ENCODE data around the gene CAMK2G.

CAMK2G gene

GRCh38 chr10:73914036-73914435 is 39.7 kb upstream of the CAMK2G start:
- H2AFZ ChIP-seq (ENCODE audit: low read length), result no peak overlapping the region
- no peak overlapping the region for H3K4ac ChIP-seq (ENCODE audit: low read length)
- no peak overlapping the region for H2BK12ac ChIP-seq (ENCODE audit: low read length)
- no peak overlapping the region for H2BK120ac ChIP-seq (ENCODE audit: low read depth, low read length)
- H3K36me3 ChIP-seq (replicated peaks in 1 of 2; ENCODE audit: control insufficient read depth in 2 of 2, insufficient read depth in 2 of 2, low read length in 2 of 2), result peaks cover 0 to 3% of the 10 kb centered on the region in 2 donors
- H3K14ac ChIP-seq (ENCODE audit: low read length), result no peak overlapping the region
- no peak overlapping the region for H3K4me2 ChIP-seq (ENCODE audit: insufficient read depth, low read length, poor library complexity, severe bottlenecking)
- no peak overlapping the region for H4K91ac ChIP-seq (ENCODE audit: low read depth, low read length, poor library complexity)
- no peak overlapping the region for H3K4me3 ChIP-seq (ENCODE audit: low read length in 2 of 2)
- H3K23ac ChIP-seq (ENCODE audit: low read depth, low read length, poor library complexity), result no peak overlapping the region
- no peak overlapping the region for H4K8ac ChIP-seq (ENCODE audit: low read depth, low read length)
- peaks cover 0 to 54% (median 10%) of the 10 kb centered on the region in 3 experiments for H3K27me3 ChIP-seq (ENCODE audit: control insufficient read depth in 3 of 3, insufficient read depth in 3 of 3, low read depth in 1 of 3, low read length in 3 of 3)
- no peaks in the 10 kb centered on the region for H3K79me1 ChIP-seq (ENCODE audit: low read depth, low read length)
- no peak for DNase-seq (ENCODE audit: low spot score)
- no peak overlapping the region for H3K18ac ChIP-seq (ENCODE audit: low read length)
- no peak overlapping the region for H2AK5ac ChIP-seq (ENCODE audit: low read depth, low read length)
- peaks cover 12 to 13% of the 10 kb centered on the region in 2 donors for H3K4me1 ChIP-seq (ENCODE audit: control insufficient read depth in 2 of 2, insufficient read depth in 1 of 2, low read depth in 1 of 2, low read length in 2 of 2)
- peaks cover 0 to 8% of the 10 kb centered on the region in 2 donors for H3K9me3 ChIP-seq (replicated peaks in 1 of 2; ENCODE audit: control insufficient read depth in 2 of 2, insufficient read depth in 1 of 2, low read depth in 1 of 2, low read length in 2 of 2)
- H2BK5ac ChIP-seq (ENCODE audit: low read length), result no peak overlapping the region
- H3K9ac ChIP-seq (ENCODE audit: low read depth, low read length, poor library complexity), result no peak overlapping the region
- no peak overlapping the region for H2BK15ac ChIP-seq (ENCODE audit: low read length)
- no peak overlapping the region for H3K27ac ChIP-seq (replicated peaks; ENCODE audit: low read length)
- WGBS, 2 donors (ENCODE audit: extremely low coverage in 2 of 2, insufficient read length in 2 of 2, insufficient replicate concordance in 1 of 2), result no CpG with 5 or more reads among the region's 10 CpGs

GRCh38 chr10:73911553-73912004 is 37.2 kb upstream of the CAMK2G start:
- Histone ChIP-seq H2AK5ac (ENCODE audit: low read depth, low read length) (peak overlapping the region; percentile 34), H3K27me3 (ENCODE audit: control insufficient read depth in 3 of 3, insufficient read depth in 3 of 3, low read depth in 1 of 3, low read length in 3 of 3) (peaks cover 0 to 57% (median 10%) of the 10 kb centered on the region in 3 experiments), H2BK5ac (ENCODE audit: low read length) (no peak overlapping the region), H3K9ac (ENCODE audit: low read depth, low read length, poor library complexity) (peak overlapping the region; percentile 79), H3K9me3 (replicated peaks in 1 of 2; ENCODE audit: control insufficient read depth in 2 of 2, insufficient read depth in 1 of 2, low read depth in 1 of 2, low read length in 2 of 2) (no peaks in the 10 kb centered on the region), H2BK12ac (ENCODE audit: low read length) (no peak overlapping the region), H3K4me2 (ENCODE audit: insufficient read depth, low read length, poor library complexity, severe bottlenecking) (peak overlapping the region; percentile 93), H2AFZ (ENCODE audit: low read length) (peak overlapping the region; percentile 96), H3K36me3 (replicated peaks in 1 of 2; ENCODE audit: control insufficient read depth in 2 of 2, insufficient read depth in 2 of 2, low read length in 2 of 2) (peaks cover 0 to 1% of the 10 kb centered on the region in 2 donors), H3K27ac (replicated peaks; ENCODE audit: low read length) (no peak overlapping the region), H4K8ac (ENCODE audit: low read depth, low read length) (no peak overlapping the region), H3K4me1 (ENCODE audit: control insufficient read depth in 2 of 2, insufficient read depth in 1 of 2, low read depth in 1 of 2, low read length in 2 of 2) (peaks cover 9 to 20% of the 10 kb centered on the region in 2 donors), H3K14ac (ENCODE audit: low read length) (peak overlapping the region; percentile 31), H3K4me3 (ENCODE audit: low read length in 2 of 2) (peak overlapping the region; percentile 44 to 89), H3K4ac (ENCODE audit: low read length) (no peak overlapping the region), H2BK15ac (ENCODE audit: low read length) (peak overlapping the region; percentile 86), H3K23ac (ENCODE audit: low read depth, low read length, poor library complexity) (peak overlapping the region; percentile 11), H4K91ac (ENCODE audit: low read depth, low read length, poor library complexity) (no peak overlapping the region), H2BK120ac (ENCODE audit: low read depth, low read length) (peak overlapping the region; percentile 16), H3K18ac (ENCODE audit: low read length) (peak overlapping the region; percentile 95), H3K79me1 (ENCODE audit: low read depth, low read length) (no peaks in the 10 kb centered on the region)
- DNase-seq (ENCODE audit: low spot score), result peak; percentile 18
- WGBS, 2 donors (ENCODE audit: extremely low coverage in 2 of 2, insufficient read length in 2 of 2, insufficient replicate concordance in 1 of 2), result no CpG with 5 or more reads among the region's 14 CpGs

- Histone ChIP-seq H3K9me3 (replicated peaks in 1 of 2; ENCODE audit: control insufficient read depth in 2 of 2, insufficient read depth in 1 of 2, low read depth in 1 of 2, low read length in 2 of 2) (no peaks in the 10 kb centered on the region), H3K27me3 (ENCODE audit: control insufficient read depth in 3 of 3, insufficient read depth in 3 of 3, low read depth in 1 of 3, low read length in 3 of 3) (peaks cover 0 to 57% (median 10%) of the 10 kb centered on the region in 3 experiments), H2BK12ac (ENCODE audit: low read length) (no peak within 1 kb of the TSS), H2AK5ac (ENCODE audit: low read depth, low read length) (peak within 1 kb of the TSS; percentile 34), H3K4me1 (ENCODE audit: control insufficient read depth in 2 of 2, insufficient read depth in 1 of 2, low read depth in 1 of 2, low read length in 2 of 2) (peaks cover 11 to 23% of the 10 kb centered on the region in 2 donors), H3K4ac (ENCODE audit: low read length) (no peak within 1 kb of the TSS), H2BK120ac (ENCODE audit: low read depth, low read length) (peak within 1 kb of the TSS; percentile 16), H2BK5ac (ENCODE audit: low read length) (no peak within 1 kb of the TSS), H3K4me3 (ENCODE audit: low read length in 2 of 2) (peak within 1 kb of the TSS; percentile 44 to 89), H3K18ac (ENCODE audit: low read length) (peak within 1 kb of the TSS; percentile 95), H3K14ac (ENCODE audit: low read length) (peak within 1 kb of the TSS; percentile 78), H3K4me2 (ENCODE audit: insufficient read depth, low read length, poor library complexity, severe bottlenecking) (peak within 1 kb of the TSS; percentile 93), H2BK15ac (ENCODE audit: low read length) (peak within 1 kb of the TSS; percentile 86), H4K91ac (ENCODE audit: low read depth, low read length, poor library complexity) (no peak within 1 kb of the TSS), H3K23ac (ENCODE audit: low read depth, low read length, poor library complexity) (peak within 1 kb of the TSS; percentile 39), H3K79me1 (ENCODE audit: low read depth, low read length) (no peaks in the 10 kb centered on the region), H3K36me3 (replicated peaks in 1 of 2; ENCODE audit: control insufficient read depth in 2 of 2, insufficient read depth in 2 of 2, low read length in 2 of 2) (peaks cover 0 to under 1% of the 10 kb centered on the region in 2 donors), H3K27ac (replicated peaks; ENCODE audit: low read length) (no peak within 1 kb of the TSS), H3K9ac (ENCODE audit: low read depth, low read length, poor library complexity) (peak within 1 kb of the TSS; percentile 79), H2AFZ (ENCODE audit: low read length) (peak within 1 kb of the TSS; percentile 96), H4K8ac (ENCODE audit: low read depth, low read length) (no peak within 1 kb of the TSS)
- peak; percentile 58 for DNase-seq (ENCODE audit: low spot score)
- no CpG with 5 or more reads among the region's 74 CpGs for WGBS, 2 donors (ENCODE audit: extremely low coverage in 2 of 2, insufficient read length in 2 of 2, insufficient replicate concordance in 1 of 2)
Observed at GRCh38 chr10:73910764-73911552, 36.6 kb upstream of the CAMK2G start, which contains the start of gene PLAU. TSS of gene PLAU (plus strand) at chr10:73911132. CDS start at chr10:73911556, 424 bp downstream.

- no peak overlapping the region for H3K23ac ChIP-seq (ENCODE audit: low read depth, low read length, poor library complexity)
- H2AK5ac ChIP-seq (ENCODE audit: low read depth, low read length), result no peak overlapping the region
- no peak overlapping the region for H3K27ac ChIP-seq (replicated peaks; ENCODE audit: low read length)
- no peak overlapping the region for H4K8ac ChIP-seq (ENCODE audit: low read depth, low read length)
- no peak overlapping the region for H3K4ac ChIP-seq (ENCODE audit: low read length)
- H2BK15ac ChIP-seq (ENCODE audit: low read length), result no peak overlapping the region
- no peak overlapping the region for H3K14ac ChIP-seq (ENCODE audit: low read length)
- H2BK120ac ChIP-seq (ENCODE audit: low read depth, low read length), result no peak overlapping the region
- no peak overlapping the region for H2BK5ac ChIP-seq (ENCODE audit: low read length)
- peaks cover 0 to 57% (median 10%) of the 10 kb centered on the region in 3 experiments for H3K27me3 ChIP-seq (ENCODE audit: control insufficient read depth in 3 of 3, insufficient read depth in 3 of 3, low read depth in 1 of 3, low read length in 3 of 3)
- WGBS, 2 donors (ENCODE audit: extremely low coverage in 2 of 2, insufficient read length in 2 of 2, insufficient replicate concordance in 1 of 2), result no CpG with 5 or more reads among the region's 9 CpGs
- DNase-seq (ENCODE audit: low spot score), result no peak
- H4K91ac ChIP-seq (ENCODE audit: low read depth, low read length, poor library complexity), result no peak overlapping the region
- no peak overlapping the region for H3K9ac ChIP-seq (ENCODE audit: low read depth, low read length, poor library complexity)
- peak overlapping the region; percentile 44 to 89 for H3K4me3 ChIP-seq (ENCODE audit: low read length in 2 of 2)
- H3K79me1 ChIP-seq (ENCODE audit: low read depth, low read length), result no peaks in the 10 kb centered on the region
- peak overlapping the region; percentile 96 for H2AFZ ChIP-seq (ENCODE audit: low read length)
- no peak overlapping the region for H2BK12ac ChIP-seq (ENCODE audit: low read length)
- peak overlapping the region; percentile 93 for H3K4me2 ChIP-seq (ENCODE audit: insufficient read depth, low read length, poor library complexity, severe bottlenecking)
- H3K9me3 ChIP-seq (replicated peaks in 1 of 2; ENCODE audit: control insufficient read depth in 2 of 2, insufficient read depth in 1 of 2, low read depth in 1 of 2, low read length in 2 of 2), result no peaks in the 10 kb centered on the region
- H3K18ac ChIP-seq (ENCODE audit: low read length), result peak overlapping the region; percentile 94
- peaks cover 11 to 23% of the 10 kb centered on the region in 2 donors for H3K4me1 ChIP-seq (ENCODE audit: control insufficient read depth in 2 of 2, insufficient read depth in 1 of 2, low read depth in 1 of 2, low read length in 2 of 2)
- no peaks in the 10 kb centered on the region for H3K36me3 ChIP-seq (replicated peaks in 1 of 2; ENCODE audit: control insufficient read depth in 2 of 2, insufficient read depth in 2 of 2, low read length in 2 of 2)
Observed at GRCh38 chr10:73910401-73910763, 36.0 kb upstream of the CAMK2G start.

All from neuronal stem cell (in vitro differentiated cells).